HG03108 (cell line): Measurements from ENCODE around the gene IL5RA.

Experiments used
- ATAC-seq: cut with Tn5 transposase; IDR thresholded peaks from one replicate; pipeline ENCODE4 v1.9.1; 2021; ENCODE audit warnings: moderate library complexity; ENCODE audit not compliant: unreplicated experiment

Gene IL5RA, protein sequence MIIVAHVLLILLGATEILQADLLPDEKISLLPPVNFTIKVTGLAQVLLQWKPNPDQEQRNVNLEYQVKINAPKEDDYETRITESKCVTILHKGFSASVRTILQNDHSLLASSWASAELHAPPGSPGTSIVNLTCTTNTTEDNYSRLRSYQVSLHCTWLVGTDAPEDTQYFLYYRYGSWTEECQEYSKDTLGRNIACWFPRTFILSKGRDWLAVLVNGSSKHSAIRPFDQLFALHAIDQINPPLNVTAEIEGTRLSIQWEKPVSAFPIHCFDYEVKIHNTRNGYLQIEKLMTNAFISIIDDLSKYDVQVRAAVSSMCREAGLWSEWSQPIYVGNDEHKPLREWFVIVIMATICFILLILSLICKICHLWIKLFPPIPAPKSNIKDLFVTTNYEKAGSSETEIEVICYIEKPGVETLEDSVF

DNA sequence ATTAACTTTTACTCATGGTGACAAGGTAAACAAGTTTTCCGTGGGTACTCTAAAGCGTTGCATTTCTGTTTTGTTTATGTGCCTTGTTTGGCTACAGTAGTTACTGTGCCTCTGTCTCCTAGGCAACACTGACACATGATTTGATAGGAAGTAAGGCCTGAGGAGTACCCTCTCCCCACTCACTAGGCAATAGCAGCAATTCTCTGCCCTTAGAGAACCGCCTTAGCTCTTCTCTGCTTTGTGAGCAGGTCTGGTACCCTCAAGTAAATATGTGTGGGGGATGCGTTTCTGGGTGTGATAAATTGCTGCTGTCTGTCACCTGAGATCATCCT is at the start of gene IL5RA:
Gene IL5RA (minus strand): TSS at position 76 of the 332 bp plus-strand sequence. CDS start 5,390 bp downstream, outside the sequence.
- no peak for ATAC-seq

DNA sequence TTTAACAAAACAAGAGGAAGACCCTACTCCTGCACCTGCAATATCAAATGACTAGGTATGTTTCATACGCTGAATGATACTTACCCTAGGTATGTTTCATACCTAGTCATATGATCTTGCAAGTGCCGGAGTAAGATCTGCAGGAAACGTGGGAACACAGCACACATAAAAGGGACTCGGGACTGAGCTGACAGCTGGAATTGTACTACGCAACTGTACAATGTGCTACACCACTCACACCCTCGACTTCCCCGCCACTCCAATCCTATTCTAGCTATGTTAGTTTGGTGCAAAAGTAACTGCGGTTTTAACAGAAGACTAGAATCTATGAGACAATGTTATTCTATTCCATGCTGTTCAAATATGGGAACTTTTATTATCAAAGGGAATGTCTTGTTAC is 47.3 kb upstream of the IL5RA start:
- no peak for ATAC-seq

DNA sequence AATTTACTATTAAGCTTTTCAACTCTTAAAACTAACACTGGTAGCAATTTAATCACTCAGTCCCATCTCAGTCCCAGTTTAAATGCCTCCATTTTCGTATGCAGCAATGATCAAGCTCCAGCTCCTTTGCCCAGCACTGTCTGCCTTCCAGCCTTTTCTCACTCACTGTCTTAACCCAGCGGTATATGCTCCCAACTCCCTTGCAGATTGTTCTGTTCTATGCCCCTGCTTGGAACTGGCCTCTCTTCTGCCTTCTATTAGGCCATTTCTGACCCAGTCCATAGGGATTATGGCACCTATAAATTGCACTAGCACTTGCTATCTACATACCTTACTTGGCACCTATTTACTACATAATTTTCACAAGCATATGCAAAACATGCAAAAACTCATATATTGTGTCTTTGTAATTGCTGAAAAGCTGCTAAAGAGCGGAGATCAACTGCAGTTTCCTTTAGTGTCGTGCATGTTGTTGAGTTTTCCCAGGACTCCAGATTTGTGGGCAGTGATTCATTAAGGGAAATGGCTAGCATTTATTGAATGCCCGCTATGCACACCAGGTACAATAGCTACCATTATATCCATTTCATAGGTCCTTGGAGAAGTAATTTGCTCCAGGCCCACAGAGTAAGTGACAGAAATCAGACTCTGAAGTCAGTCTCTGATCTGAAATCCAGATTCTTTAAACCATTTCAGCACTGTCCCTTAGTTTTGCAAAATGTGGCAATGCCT is 44.9 kb upstream of the IL5RA start:
- ATAC-seq = no peak

DNA sequence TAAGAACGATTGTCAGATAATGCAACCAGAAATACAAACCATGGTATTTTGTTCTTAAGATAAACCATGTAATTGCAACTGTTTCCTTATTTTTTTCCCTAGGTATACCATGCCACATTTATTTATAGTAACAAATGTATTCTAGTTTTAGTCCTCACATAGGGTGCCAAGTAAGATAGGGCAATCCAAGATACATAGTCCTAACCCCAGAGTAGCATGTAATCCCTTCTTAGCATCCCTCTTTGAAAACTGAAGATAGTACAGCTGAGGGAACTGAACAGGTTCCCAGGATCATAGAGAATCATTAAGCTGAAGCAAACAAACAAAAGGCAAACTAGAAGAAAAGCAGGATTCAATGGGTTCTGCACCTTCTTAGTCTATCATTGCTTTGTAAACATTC is 41.3 kb upstream of the IL5RA start:
- no peak for ATAC-seq

DNA sequence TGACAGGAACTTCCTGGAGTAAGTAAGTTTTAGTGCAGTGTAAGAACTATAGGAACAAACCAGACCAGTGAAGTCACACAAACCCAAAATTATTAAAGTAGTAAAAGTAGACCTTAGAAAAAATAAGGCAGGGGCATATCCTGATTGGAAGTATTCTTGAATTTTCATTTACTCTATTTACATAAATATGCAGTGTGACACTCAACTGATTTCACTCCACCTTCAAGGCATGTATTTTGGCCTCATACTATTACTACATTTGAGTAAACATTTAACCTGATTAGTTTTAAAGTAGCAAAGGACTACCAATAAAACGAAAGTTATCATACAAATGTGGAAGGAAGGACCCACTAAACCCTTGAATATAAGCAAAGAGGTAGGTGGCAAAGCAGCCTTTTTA is 39.4 kb upstream of the IL5RA start:
- ATAC-seq = no peak

DNA sequence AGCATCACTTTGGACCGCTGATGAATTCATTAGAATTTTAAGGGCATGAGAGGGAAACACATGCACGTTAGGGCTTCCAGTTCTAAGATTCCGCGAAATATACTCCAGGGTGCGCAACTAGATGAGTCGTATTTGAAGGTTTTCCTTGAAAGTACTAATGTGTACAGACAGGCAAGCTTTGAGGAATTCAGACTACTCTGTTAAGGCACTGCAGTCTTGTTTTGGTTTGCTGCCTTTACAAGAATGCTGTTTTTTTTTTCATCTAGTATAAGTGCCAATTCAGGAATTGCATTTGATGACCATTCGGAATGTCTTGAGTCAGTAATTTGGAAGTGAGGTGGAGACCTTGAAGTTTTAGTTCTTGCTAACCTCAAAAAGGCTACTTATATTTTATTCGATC is 35.7 kb upstream of the IL5RA start:
- no peak for ATAC-seq

DNA sequence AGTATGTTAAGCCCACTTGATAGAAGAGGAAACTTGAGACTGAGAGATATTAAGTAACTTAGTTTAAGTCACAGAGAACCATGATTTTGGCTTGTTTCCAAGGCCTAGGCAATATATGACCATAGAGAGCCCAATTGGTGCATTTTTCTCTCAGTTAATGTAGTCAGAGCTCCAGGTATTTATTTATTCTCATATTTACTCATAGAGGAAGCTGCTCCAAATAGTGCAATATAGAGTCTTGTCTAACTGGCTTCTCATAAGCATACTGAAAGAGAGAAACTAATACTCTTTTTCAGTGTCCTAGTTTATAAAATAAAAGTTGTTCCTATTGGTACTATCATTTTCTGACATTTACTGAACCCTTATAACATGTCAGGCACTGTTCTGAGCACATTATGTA is 31.8 kb upstream of the IL5RA start:
- ATAC-seq = no peak

DNA sequence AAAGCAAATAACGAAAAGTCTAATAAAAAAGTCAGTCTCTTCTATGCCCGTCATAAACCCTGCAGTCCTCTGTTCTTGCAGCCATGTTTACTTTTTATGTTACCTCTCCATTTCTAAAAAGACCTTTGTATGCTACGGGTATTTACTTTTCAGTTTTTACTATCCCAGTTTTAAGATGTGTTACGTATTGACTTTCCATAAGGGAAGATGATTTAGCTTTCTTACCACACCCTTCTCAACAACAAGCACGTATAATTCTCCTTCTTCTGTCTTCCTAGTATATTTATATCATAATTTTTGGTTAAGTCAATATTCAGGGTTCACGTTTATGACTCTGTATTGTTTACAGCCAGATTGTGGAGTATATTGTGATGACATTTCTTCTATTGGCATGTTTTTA is 27.4 kb upstream of the IL5RA start:
- ATAC-seq = no peak

DNA sequence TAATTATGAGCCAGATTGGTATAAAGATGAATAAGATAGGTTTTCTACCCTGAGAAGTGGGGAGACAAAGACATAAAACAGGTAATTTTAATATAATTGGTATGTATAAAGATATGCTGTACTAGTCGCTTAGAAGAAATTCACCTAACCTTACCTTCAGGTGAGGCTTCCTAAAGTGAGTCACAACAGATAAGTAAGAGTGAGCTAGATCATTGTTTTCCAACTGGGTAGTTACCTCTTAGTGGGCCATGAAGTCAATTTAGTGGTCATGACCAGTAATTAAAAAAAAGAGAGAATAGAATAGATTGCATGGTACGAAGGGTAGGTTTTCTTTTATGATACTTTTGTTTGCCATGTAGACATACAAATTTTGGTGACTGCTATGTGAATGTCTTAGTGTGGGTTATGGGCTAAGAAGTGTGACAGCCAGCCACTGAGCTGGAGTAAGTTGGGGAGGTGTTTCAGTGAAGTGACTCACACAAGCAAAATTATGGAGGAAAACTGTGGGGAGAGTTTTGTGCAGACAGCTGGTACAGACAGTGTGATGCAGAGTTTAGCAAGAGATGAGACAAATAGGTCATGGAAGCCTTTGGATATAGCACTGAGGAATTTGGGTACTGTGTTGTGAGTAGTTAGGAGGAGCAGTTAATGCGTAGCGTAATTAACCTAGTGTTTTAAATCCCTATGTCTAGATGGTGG is 24.7 kb upstream of the IL5RA start:
- ATAC-seq = no peak

DNA sequence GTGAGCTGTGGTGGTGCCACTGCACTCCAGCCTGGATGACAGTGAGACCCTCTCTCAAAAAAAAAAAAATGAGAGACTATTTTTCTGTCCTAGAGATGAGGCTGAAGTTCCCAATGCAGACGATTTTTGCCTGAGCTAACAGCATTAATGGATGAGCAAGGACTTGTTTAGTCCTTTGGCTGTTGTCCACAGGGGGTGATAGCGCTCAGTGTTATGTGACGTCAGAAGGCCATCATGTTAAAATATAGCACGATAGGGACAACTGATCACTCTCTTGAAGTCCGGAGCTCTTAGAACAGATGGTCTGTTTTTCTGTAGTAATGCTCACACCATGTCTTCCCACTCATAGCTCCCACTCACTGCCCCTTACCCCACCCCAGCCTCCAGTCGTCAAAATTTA is 23.3 kb upstream of the IL5RA start:
- no peak for ATAC-seq

DNA sequence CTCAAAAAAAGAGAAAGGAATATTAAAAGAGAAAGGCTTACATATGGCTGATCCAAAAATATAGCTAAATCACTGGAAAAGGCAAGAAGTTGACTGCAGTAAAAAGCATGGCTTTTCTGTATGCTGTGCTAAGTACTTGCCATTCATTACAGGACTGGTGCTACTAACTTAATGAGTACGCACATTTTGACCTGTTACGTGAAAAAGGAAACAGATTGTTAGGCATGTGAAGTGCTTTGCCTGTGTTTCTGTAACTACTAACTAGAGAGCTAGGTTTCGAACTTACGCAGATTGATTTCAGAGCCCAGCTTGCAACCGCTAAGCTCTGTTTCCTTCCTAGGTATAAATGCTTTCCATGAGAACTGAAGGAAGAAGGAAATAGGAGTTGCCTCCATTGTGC is 19.4 kb upstream of the IL5RA start:
- ATAC-seq = no peak

DNA sequence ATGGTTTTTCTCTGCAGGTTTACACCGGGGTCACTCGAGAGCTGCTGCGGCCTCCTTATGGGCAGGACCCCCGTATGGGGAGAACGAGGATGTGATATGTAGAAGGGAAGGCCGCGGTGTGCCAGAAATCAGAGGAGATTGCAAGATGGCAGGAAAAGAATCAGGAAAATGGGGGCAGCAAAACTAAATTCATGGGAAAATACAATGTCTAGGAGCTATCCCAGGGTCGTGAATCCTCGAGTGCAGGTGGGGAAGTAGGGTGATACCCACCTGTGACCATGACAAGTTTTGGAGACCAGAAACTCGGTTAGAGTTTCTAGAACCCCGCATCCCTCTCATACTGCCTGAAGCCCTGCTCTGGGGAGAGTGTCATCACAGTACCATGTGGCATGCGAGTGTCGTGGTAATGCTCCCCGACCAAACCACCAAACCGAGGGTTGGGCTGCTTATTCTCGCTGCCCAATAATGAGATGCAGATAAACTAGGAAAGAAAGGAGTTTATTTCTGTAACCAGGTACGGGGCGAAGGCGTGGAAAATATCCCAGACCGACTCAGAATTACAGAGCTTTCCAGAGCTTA is 17.3 kb upstream of the IL5RA start:
- no peak for ATAC-seq

DNA sequence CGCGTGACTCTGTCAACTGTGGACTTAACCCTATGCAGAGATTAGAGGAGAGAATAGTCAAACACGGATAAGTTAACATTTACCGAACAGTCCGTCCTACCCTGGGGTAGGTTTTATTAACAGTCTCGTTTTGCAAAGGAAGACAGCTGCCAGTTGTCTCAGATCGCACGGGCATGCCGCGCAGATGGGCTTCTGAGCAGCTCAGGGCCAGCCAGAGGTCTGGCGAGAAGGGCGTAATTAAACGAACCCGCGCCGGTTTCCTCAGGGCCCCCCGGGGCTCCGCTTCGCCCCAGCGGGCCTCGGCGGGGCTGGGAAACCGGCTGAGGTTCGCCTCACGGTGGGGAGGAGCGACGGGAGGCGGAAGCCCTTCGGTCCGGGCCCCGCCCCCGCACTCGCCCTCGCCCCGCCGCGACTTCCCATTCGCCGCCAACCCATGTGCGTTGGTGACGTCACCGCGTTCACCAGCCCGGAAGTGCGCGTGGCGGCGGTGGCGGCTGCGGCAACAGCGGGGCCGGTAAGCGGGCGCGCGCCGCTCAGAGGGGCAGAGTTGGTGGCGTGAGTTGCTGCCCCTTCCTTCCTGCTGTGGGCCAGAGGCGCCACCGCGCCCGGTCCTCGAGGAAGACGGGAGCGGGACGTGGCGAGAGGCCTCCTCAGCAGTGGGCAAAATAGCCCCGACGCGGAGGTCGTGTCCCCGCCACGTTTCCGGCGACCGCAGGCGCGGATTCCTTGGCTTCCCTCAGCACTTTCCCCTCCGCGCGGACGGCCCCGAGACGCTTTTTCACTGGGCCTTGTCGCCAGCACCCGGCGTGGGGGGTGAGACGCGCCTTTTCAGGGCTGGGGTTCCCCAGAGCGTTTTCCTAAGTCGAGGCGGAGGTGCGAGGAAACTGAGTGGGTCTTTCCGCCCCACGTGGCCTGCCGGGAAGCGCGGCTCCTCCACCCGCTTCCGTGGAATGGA is 16.6 kb upstream of the IL5RA start, which contains the start of gene TRNT1:
Gene TRNT1 (plus strand): TSS at position 464 of the 955 bp plus-strand sequence. CDS start 2,101 bp downstream, outside the sequence.
- ATAC-seq = peak; percentile 95

DNA sequence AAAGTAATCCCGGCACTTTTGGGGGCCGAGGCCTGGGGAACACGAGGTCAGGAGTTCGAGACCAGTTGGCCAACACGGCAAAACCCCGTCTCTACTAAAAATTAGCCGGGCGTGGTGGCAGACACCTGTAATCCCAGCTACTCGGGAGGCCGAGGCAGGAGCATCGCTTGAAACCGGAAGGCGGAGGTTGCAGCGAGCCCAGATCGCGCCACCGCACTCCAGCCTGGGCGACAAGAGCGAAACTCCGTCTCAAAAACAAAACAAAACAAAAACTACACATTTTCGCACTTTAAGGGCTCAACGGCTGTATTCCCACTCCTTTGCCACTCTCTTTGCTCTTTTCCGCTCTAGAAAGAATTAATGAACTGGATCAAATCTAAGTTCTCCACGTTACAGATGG is 15.8 kb upstream of the IL5RA start:
- ATAC-seq = no peak

DNA sequence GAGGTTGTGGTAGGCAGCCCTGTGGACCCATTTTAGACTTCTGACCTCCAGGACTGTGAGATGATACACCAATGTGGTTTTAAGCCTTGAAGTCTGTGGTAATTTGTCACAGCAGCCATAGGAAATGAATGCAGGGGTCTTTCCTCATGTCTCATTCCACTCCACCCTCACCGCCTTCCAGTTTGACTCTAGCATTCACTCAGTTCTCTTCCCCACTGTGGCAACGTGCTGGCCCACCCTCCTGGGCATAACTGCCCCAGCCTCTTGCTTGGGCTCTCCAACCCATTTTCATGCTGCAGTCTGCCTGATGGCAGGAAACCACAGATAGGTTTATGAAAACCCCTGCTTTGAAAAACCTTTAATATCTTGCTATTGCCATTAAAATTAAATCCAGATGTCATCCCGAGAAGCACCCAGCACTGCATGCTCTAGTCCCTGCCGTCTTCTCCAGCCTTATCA is 9.2 kb upstream of the IL5RA start:
- ATAC-seq = no peak

DNA sequence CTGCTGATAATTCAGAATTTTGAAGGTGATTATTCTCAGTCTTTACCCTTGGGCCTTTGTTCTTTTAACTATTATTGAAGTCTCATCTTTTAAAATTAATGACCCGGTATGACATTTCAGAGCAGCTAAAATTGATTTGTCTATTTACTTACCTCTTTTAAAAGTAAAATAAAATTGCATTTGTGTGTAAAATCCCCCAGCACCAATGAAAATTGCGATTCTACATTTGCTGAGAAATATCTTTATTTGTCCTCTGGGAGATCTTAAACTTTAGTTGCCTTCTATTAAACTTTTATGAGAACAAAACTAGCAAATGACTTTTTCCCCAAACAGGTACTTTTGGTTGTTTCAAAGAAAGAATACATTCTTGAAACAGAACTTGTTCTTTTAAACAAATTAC is 7.5 kb upstream of the IL5RA start:
- ATAC-seq = no peak

DNA sequence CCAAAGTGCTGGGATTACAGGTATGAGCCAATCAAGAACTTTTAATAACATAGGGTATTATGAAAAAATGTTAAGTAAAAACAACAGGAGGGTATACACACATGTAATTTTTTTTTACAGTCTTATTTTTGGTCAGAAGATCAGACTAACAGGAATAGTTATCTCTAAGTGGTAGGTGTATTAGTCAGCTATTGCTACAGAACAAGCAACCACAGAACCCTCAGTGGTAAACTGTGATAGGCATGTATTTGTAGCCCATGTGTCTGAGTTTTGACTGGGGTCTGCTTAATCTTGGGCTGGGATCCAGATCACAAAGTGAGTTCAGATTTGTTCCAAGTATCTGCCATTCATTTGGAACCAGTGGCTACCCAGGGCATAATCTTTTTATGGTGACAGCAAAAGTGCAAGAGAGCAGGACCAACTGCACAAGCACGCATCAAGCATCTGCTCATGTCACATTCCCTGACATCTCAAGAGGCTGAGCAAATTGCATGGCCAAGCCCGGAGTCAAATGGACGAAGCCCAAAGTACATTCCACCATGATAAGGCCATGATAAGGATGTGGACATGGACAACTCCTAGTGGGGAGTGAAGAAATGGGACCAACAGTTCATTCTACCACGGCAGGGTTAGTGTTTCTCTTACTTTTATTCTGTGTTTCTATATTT is 3.0 kb upstream of the IL5RA start:
- ATAC-seq = no peak

DNA sequence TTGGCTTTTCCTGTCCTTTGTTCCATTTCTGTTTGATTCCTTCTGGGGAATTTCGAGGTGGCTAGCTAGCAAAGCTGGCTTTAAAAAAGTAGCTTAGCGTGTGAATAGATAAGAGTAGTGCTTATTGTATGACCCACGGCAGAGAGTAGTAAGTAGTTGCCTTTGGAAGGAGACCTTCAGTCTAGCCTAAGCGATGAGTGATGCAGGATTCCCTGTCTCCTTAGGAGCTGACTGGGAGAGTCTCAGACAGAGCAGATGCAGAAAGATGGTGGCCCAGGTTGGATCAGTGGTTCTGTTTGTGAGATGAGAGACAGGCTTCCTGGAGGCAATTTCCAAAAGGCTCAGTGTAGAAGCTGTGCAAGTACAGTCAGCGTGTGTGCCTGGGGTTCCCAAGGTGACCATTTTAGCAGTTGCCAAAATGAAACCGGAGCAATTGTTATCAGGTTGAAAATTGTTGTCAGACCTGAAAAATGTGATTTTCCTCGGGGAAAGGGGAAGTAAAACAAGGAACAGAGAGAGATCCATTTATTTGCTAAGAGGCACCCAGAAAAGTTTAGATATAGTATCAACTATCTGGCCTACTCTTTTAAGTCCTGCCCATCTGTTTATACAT is 681 bp upstream of the IL5RA start:
- ATAC-seq = no peak
